Neural progenitor cell (in vitro differentiated cells): ENCODE data around the gene NPIPB4. TPM values are rescaled to one million over a fixed set of nuclear protein-coding genes. Genes with fewer than 3 reads are reported as not detected.
"Not testable (repeated sequence)": the region's sequence is repeated elsewhere in the genome, so short reads cannot be mapped to it uniquely, and the experiment has no call there.

Experiments used
- DNase-seq: peaks from one replicate; pipeline ENCODE4 v3.0.0-alpha.2; 2016; ENCODE audit warnings: low spot score
- H2AFZ ChIP-seq: fragments of 200-600 bp; sonication (generic); replicated peaks from 2 replicates; pipeline ENCODE4 v1.6.1; 2016; ENCODE audit warnings: antibody characterized with exemption
- H3F3A ChIP-seq: fragments of 200-600 bp; sonication (generic); 2 replicates; pipeline ENCODE4 v1.6.1; 2016; ENCODE audit warnings: antibody characterized with exemption, low read depth
- H3K27ac ChIP-seq: fragments of 200-600 bp; sonication (generic); 2 replicates; pipeline ENCODE4 v1.5.1; 2016; ENCODE audit warnings: mild to moderate bottlenecking
- H3K27me3 ChIP-seq: fragments of 200-600 bp; sonication (generic); 2 replicates; pipeline ENCODE4 v1.6.1; 2016; ENCODE audit warnings: mild to moderate bottlenecking, moderate library complexity
- H3K36me3 ChIP-seq: fragments of 200-600 bp; sonication (generic); 2 replicates; pipeline ENCODE4 v1.5.1; 2016
- H3K4me1 ChIP-seq: fragments of 200-600 bp; sonication (generic); 2 replicates; pipeline ENCODE4 v1.6.1; 2016; ENCODE audit warnings: mixed run types
- H3K4me2 ChIP-seq: fragments of 200-600 bp; sonication (generic); 2 replicates; pipeline ENCODE4 v1.6.1; 2016
- H3K4me3 ChIP-seq: fragments of 200-600 bp; sonication (generic); 2 replicates; pipeline ENCODE4 v1.5.1; 2016
- H3K79me2 ChIP-seq: fragments of 200-600 bp; sonication (generic); 2 replicates; pipeline ENCODE4 v1.6.1; 2016; ENCODE audit warnings: low read depth
- H3K9ac ChIP-seq: fragments of 200-600 bp; sonication (generic); 2 replicates; pipeline ENCODE4 v1.6.1; 2016
- H3K9me3 ChIP-seq: fragments of 200-600 bp; sonication (generic); 2 replicates; pipeline ENCODE4 v1.5.1; 2016; ENCODE audit warnings: low read depth
- H4K20me1 ChIP-seq: fragments of 200-600 bp; sonication (generic); 2 replicates; pipeline ENCODE4 v1.6.1; 2016; ENCODE audit warnings: low read depth
- H3K27ac Mint-ChIP-seq: 3 replicates; pipeline ENCODE4 v1.8.0; 2021; ENCODE audit warnings: mixed read lengths
- H3K27me3 Mint-ChIP-seq: 2 replicates; pipeline ENCODE4 v1.8.0; 2022; ENCODE audit warnings: low read depth, mild to moderate bottlenecking, inconsistent platforms, moderate library complexity, mixed read lengths; ENCODE audit not compliant: insufficient read depth
- H3K36me3 Mint-ChIP-seq: 3 replicates; pipeline ENCODE4 v1.8.0; 2021; ENCODE audit warnings: mixed read lengths
- H3K4me1 Mint-ChIP-seq: 3 replicates; pipeline ENCODE4 v1.8.0; 2021; ENCODE audit warnings: mixed read lengths
- H3K4me3 Mint-ChIP-seq: 3 replicates; pipeline ENCODE4 v1.8.0; 2021; ENCODE audit warnings: mild to moderate bottlenecking, moderate library complexity, mixed read lengths
- H3K9me3 Mint-ChIP-seq: 3 replicates; pipeline ENCODE4 v1.8.0; 2020; ENCODE audit warnings: mixed read lengths
- small RNA-seq: library from RNA; depleted of rRNA; stranded (forward); fragments of <200 nt; gene quantifications from one replicate; pipeline ENCODE3, GENCODE V24; 2015
- total RNA-seq: library from RNA; depleted of rRNA; stranded (reverse); fragments of >200 nt; gene quantifications from 2 replicates; pipeline ENCODE4 v1.2.3, GENCODE V29; 2015; ENCODE audit warnings: low replicate concordance
- TF ChIP-seq, protein P1 (sequence below): fragments of 200-600 bp; sonication (generic); IDR thresholded peaks from 2 replicates; pipeline ENCODE4 v1.5.1; 2017; ENCODE audit warnings: antibody characterized with exemption, mild to moderate bottlenecking

Gene NPIPB4
- total RNA-seq, 1 donor from 2014 or later: 11.0 TPM

DNA sequence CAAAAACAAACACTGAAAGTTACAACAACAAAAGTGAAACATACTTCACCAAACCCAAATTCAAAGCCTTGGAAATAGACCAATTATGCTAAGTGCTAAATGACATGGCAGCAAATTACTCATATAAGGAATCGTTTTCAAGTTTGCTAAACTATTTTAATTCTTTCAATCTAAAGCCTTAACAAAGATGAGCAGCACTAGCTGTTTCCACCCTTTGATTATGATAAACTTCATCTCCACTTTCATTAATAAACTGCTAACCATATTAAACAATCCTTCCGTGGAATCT is 55.2 kb downstream of the NPIPB4 start:
- not testable (repeated sequence) for H3K36me3 Mint-ChIP-seq, H3K4me1 Mint-ChIP-seq, H3K4me1 ChIP-seq, H2AFZ ChIP-seq, H3K9ac ChIP-seq, H3K27me3 Mint-ChIP-seq, H3K27me3 ChIP-seq, H3K79me2 ChIP-seq, H3K9me3 Mint-ChIP-seq, H3K4me2 ChIP-seq, DNase-seq, H3K9me3 ChIP-seq, H4K20me1 ChIP-seq, H3K4me3 Mint-ChIP-seq, H3K36me3 ChIP-seq, H3F3A ChIP-seq, H3K27ac ChIP-seq, H3K4me3 ChIP-seq, H3K27ac Mint-ChIP-seq

DNA sequence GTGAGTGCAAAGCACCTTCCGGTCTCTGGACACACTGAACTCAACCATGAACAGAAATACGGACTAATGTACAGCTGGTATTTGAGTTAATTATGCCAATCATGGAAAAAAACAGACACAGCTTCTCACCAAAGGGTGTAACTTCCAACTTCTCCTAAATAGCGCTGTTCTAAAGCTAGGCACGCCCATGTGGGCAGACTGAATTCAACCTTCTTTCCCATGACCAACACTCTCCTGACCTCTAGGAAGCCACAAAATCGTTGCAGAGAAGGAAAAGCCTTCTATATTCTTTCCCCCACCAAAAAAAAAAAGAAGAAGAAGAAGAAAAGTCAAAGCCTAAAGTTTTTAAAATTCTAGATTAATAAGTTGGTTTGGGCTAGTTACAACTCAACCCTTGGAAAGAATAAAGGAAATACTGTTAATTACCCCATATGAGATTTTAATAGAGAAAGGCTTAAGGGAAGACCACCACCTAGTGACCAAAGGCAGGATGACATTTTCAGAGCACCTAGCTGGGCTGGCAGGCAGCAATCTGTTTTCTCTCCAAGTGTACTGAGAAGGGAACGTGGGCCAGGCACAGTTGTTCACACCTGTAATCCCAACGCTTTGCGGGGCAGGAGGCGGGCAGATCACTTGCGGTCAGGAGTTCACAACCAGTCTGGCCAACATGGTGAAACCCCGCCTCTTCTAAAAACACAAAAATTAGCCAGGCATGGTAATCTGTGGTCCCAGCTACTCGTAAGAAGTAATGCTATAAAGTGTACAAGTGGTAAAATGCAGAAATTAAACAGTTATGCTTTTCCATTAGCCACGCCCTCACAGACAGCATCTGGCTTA is 55.8 kb downstream of the NPIPB4 start:
- not testable (repeated sequence) for H2AFZ ChIP-seq, H3K27me3 Mint-ChIP-seq, H3K4me2 ChIP-seq, H3K9me3 Mint-ChIP-seq, H3K9ac ChIP-seq, H3K79me2 ChIP-seq, H3K4me1 ChIP-seq, H3K27me3 ChIP-seq, H3F3A ChIP-seq, H3K4me1 Mint-ChIP-seq, H3K36me3 ChIP-seq, H3K27ac ChIP-seq, H4K20me1 ChIP-seq, H3K36me3 Mint-ChIP-seq, H3K27ac Mint-ChIP-seq, H3K9me3 ChIP-seq, H3K4me3 Mint-ChIP-seq, H3K4me3 ChIP-seq
- DNase-seq: peak; percentile 40
- TF ChIP-seq, protein P1, sequence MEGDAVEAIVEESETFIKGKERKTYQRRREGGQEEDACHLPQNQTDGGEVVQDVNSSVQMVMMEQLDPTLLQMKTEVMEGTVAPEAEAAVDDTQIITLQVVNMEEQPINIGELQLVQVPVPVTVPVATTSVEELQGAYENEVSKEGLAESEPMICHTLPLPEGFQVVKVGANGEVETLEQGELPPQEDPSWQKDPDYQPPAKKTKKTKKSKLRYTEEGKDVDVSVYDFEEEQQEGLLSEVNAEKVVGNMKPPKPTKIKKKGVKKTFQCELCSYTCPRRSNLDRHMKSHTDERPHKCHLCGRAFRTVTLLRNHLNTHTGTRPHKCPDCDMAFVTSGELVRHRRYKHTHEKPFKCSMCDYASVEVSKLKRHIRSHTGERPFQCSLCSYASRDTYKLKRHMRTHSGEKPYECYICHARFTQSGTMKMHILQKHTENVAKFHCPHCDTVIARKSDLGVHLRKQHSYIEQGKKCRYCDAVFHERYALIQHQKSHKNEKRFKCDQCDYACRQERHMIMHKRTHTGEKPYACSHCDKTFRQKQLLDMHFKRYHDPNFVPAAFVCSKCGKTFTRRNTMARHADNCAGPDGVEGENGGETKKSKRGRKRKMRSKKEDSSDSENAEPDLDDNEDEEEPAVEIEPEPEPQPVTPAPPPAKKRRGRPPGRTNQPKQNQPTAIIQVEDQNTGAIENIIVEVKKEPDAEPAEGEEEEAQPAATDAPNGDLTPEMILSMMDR: peak; percentile 56

GRCh38 chr16:21798601-21799000 is 59.0 kb downstream of the NPIPB4 start:
- not testable (repeated sequence) for H3K27me3 Mint-ChIP-seq, H3K36me3 ChIP-seq, DNase-seq

GRCh38 chr16:21793310-21793709 is 64.2 kb downstream of the NPIPB4 start:
- H3K4me1 ChIP-seq, H3F3A ChIP-seq, H3K36me3 ChIP-seq, H3K4me1 Mint-ChIP-seq, H3K27me3 Mint-ChIP-seq, H3K4me2 ChIP-seq, H3K27me3 ChIP-seq, H3K9me3 ChIP-seq, DNase-seq, H3K9me3 Mint-ChIP-seq, H2AFZ ChIP-seq, H3K9ac ChIP-seq, H3K36me3 Mint-ChIP-seq, H4K20me1 ChIP-seq, H3K4me3 ChIP-seq, H3K4me3 Mint-ChIP-seq, H3K27ac ChIP-seq, H3K79me2 ChIP-seq, H3K27ac Mint-ChIP-seq: not testable (repeated sequence)

More at GRCh38 chr16:21798601-21799000, 59.0 kb downstream of the NPIPB4 start:
- not testable (repeated sequence) for H4K20me1 ChIP-seq, H3K4me2 ChIP-seq, H3K9me3 ChIP-seq, H3K4me3 Mint-ChIP-seq, H3K4me1 ChIP-seq, H3K27ac Mint-ChIP-seq, H3K27ac ChIP-seq, H3F3A ChIP-seq, H3K9me3 Mint-ChIP-seq, H3K36me3 Mint-ChIP-seq, H3K9ac ChIP-seq, H3K27me3 ChIP-seq, H3K79me2 ChIP-seq, H3K4me3 ChIP-seq, H3K4me1 Mint-ChIP-seq, H2AFZ ChIP-seq

- H2AFZ ChIP-seq, H3K27ac ChIP-seq, H3K4me2 ChIP-seq, H3K4me1 Mint-ChIP-seq, H3K9me3 ChIP-seq, H3F3A ChIP-seq, H3K4me3 ChIP-seq, H3K27ac Mint-ChIP-seq, H3K36me3 ChIP-seq, H3K79me2 ChIP-seq, H3K36me3 Mint-ChIP-seq, H3K27me3 ChIP-seq, DNase-seq, H3K9ac ChIP-seq, H3K4me1 ChIP-seq, H4K20me1 ChIP-seq, H3K4me3 Mint-ChIP-seq, H3K9me3 Mint-ChIP-seq, H3K27me3 Mint-ChIP-seq: not testable (repeated sequence)
These were observed 67.0 kb downstream of the NPIPB4 start for GRCh38 chr16:21790506-21790905.

Small RNAs within 50 kb of the gene (small RNA-seq; reads per million reads assigned to genes)
- not detected for gene AC092375.3

Other genes with a start within 250 kb of the NPIPB4 start
- not detected in 2 replicates for gene IGSF6, start 205.1 kb downstream of the NPIPB4 start, total RNA-seq
- gene OTOA, start 193.8 kb downstream of the NPIPB4 start, total RNA-seq: 0.40 TPM in 1 of 2 replicates, not detected in the other
- gene UQCRC2, start 95.6 kb upstream of the NPIPB4 start, total RNA-seq: 175 and 206 TPM in 2 replicates
- gene PDZD9, start 143.4 kb upstream of the NPIPB4 start, total RNA-seq: not detected in 2 replicates
- gene MOSMO, start 150.4 kb upstream of the NPIPB4 start, total RNA-seq: 22.9 and 35.2 TPM in 2 replicates
- 0.56 and 1.0 TPM in 2 replicates for gene VWA3A, start 234.8 kb upstream of the NPIPB4 start, total RNA-seq